Activated T-cell treated with anti-CD3 and anti-CD28 coated beads for 48 hours (primary cell): ENCODE measurements around the gene XRRA1.
"Not testable (repeated sequence)": the region's sequence is repeated elsewhere in the genome, so short reads cannot be mapped to it uniquely, and the experiment has no call there.

Experiments
- DNase-seq: peaks from one replicate; pipeline ENCODE4 v3.0.0-alpha.2; 2020; ENCODE audit warnings: low read depth

XRRA1 gene

DNA sequence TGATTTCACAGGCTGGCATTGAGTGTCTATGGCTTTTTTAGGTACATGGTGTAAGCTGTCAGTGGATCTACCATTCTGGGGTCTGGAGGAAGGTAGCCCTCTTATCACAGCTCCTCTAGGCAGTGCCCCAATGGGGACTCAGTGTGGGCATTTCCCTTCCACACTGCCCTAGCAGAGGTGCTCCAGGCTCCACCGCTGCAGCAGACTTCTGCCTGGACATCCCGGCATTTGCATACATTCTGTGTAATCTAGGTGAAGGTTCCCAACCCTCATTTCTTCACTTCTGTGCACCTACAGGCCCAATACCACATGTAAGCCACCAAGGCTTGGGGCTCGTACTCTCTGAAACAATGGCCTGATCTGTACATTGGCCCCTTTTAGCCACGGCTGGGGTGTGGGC is 122.0 kb downstream of the XRRA1 start:
- DNase-seq, result no peak

DNA sequence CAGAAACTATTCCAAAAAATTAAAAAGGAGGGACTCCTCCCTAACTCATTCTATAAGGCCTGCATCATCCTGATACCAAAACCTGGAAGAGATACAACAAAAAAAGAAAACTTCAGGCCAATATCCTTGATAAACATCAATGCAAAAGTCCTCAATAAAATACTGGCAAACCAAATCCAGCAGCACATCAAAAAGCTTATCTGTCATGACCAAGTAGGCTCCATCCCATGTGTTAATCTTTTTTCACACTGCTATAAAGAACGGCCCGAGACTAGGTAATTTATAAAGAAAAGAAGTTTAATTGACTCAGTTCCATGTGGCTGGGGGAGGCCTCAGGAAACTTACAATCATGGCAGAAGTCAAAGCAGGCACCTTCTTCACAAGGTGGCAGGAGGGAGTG is 123.3 kb downstream of the XRRA1 start:
- not testable (repeated sequence) for DNase-seq

DNA sequence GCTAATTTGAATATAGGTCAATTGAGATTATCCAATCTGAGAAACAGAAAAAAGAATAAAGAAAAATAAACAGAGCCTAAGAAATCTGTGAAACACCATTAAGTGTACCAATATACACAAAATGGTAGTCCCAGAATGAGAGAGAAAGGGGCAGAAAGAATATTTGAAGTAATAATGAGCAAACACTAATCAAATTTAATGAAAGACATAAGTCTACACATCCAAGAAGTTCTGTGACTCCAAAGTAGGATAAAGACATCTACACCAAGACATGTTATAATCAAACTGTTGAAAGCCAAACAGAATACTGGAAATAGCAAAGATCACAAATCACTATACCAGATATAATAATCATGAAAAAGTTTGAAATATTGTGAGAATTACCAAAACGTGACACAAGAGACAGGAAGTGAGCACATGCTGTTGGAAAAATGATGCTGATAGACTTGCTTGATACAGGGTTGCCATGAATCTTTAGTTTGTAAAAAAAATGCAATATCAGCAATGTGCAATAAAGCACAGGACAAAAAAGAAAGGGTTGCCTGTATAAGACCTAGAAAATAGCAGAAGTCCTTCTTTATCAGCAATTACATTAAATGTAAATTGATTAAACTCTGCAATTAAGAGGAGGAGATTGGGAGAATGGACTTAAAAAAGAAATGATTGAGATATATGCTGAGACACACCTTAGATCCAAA is 124.5 kb downstream of the XRRA1 start:
- DNase-seq, result no peak

DNA sequence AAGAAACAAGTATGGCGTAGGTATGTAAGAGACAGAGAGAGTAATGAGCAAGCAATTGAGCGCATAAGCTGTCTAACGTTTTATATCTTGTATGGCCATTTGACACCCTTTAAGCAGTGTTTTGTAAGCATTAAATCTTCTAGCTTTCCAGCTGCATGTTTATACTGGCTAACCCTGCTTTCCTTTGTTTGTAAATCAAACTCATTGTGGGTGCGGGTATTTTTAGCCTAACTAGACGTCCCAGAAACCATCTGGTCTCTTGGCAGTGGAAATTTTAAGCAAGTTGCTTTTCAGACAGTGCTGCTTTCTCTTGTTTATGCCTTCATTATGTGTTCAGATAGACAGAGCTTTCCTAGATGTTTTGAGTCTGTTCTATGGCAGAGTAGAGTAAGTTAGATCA is 126.7 kb downstream of the XRRA1 start:
- no peak for DNase-seq

DNA sequence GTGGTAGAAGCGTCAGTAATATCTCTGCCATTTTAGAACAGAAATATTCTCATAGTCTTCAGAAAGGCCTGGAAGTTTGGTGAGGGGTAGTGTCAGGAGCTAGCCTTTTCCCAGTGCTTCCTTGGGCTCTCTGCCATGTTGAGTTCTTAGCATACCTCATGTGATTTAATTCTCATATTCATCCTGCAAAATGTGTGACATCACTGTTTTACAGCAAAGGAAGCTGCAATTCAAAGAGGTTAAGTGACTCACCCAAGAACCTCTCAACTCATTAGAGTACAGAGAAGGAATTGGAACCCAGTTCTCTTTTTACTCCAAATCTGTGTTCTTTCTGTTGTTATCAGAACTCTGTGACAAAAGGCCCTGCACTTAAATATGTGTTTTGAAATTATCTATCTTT is 128.1 kb downstream of the XRRA1 start:
- DNase-seq, result no peak

DNA sequence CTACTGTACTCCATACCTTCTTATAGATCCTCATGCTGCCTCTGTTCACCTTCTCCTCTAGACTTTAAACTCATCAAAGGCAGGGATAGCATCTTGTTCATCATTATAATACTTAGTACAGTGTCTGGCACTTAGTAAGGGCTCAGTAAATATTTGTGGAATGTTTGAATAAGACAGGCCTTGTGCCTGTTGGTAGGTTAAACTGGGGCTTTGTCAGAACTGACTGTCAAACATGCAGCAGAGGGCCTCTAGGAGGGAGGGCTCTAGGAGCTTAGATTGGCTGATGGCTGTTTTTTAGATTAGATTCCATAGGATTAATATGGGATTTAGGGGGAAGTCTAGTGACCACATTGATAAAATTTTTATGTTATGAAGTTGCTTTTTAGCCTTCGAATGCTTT is 129.5 kb downstream of the XRRA1 start:
- DNase-seq, result no peak

DNA sequence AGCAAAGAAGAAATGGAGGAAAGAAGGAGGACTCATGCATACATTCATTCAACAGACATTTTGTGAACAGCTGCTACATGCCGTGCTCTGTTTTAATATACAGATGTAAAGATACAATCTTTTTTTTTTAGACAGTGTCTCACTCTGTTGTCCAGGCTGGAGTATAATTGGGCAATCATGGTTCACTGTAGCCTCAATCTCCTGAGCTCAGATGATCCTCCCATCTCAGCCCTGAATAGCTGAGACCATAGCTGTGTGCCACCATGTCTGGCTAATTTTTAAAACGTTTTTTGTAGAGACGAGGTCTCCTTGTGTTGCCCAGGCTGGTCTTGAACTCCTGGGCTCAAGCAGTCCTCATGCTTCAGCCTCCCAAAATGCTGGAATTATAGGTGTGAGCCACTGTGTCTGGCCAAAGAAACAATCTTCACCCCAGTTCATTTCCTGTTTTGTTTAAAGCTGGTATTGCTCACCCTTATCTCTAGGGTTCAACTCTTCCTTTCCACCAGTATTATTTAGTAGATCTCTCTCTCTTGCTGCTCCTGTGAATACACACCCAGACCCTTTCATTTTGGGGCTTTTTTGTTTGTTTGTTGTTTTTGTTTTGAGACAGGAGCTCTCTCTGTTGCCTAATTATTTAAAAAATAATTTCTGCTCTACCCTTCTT is 130.5 kb downstream of the XRRA1 start:
- DNase-seq, result no peak

DNA sequence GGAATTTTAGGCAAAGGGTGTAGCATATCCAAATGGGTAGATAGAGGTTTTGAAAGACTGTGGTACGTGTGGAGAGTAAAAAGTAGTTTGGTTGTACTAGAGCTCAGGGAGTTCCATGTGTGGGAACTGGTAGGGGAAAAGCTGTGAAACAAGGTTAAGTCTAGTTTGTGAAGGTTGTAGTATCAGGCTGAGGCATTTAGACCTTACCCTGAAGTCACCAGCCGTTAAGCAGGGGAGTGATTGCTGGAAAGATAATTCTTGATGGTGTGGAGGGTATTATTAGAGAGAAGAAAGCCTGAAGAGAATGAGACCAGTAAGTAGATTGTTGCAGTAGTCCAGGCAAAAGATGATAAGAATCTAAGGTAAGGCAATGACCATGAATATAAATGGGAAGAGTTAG is 132.2 kb downstream of the XRRA1 start:
- no peak for DNase-seq

DNA sequence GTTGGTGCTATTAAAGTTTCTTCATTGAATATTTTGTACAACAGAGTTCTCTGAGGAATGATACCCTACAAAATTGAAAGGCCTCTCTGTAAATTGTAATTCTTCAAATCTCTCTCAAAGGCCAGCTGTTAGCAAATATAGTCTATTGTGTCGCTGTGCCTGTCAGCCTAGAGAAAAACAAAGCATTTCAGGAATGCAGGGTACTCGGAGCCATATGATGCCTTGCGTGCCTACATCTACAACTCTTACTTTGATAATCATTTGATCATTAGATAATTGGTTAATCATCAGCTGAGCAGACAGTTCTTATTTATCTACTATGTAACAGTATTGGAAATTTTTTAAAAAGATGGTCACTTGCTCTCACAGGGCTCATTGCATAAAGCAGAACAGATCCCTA is 132.9 kb downstream of the XRRA1 start:
- no peak for DNase-seq

DNA sequence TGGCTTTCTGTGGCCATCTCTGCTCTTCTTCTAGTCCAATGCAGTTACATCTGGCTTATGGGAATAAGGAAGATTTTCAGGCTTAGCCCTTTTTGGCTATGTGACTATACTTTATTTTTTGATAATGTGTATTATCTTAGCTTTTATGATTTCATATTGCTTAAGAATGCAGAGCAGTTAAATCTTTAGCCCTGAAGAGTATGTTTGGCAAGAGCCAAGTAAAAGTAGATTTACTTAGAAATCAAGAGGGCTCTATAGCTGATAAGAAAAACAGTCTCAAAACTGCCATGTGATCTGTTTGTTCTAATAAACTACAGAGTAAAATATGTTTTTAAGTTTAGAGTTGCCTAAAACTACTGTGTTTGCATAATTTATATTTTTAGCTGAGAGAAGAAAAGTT is 139.1 kb downstream of the XRRA1 start:
- no peak for DNase-seq

DNA sequence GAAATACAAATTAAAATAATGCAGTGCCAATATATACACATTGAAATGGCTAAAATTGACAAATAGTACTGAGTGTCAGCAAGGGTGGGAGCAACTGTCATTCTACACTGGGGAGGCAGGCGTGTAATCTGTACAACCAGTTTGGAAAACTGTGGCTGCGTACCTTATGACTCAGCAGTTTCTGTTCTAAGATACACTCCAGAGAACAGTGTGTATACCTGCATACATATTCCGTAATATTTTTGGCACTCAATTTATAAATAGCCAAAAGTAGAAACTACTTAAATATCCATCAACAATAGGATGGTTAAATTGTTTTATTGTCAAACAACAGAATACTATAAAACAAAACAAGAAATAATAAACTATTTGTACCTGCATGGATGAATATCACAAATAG is 142.6 kb downstream of the XRRA1 start:
- DNase-seq, result no peak

DNA sequence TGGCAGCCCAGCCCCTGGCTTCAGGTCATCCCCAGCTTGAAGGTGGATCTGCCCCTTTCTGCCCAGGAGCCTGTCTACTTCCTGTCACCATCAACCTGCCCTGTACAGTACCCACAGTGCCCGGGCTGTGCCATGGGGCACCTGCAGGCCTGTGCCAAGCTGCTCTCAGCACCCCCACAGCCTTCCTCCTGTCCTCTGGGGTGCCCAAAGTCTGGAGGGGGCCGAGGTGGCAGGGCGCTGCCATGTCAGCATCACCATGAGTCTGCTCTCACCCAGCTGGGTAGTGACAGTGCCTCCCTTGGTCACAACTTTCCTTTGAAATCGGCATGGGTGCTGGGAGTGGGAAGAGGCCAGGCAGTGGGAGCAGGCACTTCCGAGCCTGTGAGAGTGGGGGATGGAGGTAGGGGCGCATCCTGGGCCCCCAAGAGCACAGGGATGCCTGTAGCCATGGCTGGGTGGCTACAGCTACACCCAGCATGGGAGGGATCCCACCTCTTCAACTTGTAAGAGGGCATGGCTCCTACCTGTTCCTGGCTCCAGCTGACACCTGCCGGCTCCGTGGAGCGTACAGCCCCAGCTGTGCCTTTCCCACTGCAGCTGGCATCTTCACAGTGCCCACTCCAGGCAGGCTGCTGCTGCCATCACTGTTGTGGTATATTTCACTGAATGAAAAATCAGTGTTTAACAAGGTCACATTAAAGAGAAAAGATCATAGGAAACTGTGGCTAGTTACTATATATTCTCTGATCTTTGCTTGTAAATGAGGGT is 157.4 kb downstream of the XRRA1 start:
- no peak for DNase-seq
